SU-DHL-6 (cell line): ENCODE data around the gene HOXC6.

Experiments used
- EZH2phosphoT487 ChIP-seq: fragments of 200-600 bp; sonication (generic), shearing (Covaris generic); conservative IDR thresholded peaks from 2 replicates; pipeline ENCODE4 v1.6.1; 2018; ENCODE audit warnings: mild to moderate bottlenecking, antibody characterized with exemption, low read length, moderate library complexity, mixed read lengths
- TF ChIP-seq, protein P1 (sequence below): fragments of 200-600 bp; sonication (generic); IDR thresholded peaks from one replicate; pipeline ENCODE4 v1.5.1; 2017; ENCODE audit warnings: antibody characterized with exemption, mild to moderate bottlenecking, low read length, moderate library complexity; ENCODE audit not compliant: insufficient read depth, poor library complexity, severe bottlenecking

- TF ChIP-seq EZH2phosphoT487 = no peak
- TF ChIP-seq, protein P1, sequence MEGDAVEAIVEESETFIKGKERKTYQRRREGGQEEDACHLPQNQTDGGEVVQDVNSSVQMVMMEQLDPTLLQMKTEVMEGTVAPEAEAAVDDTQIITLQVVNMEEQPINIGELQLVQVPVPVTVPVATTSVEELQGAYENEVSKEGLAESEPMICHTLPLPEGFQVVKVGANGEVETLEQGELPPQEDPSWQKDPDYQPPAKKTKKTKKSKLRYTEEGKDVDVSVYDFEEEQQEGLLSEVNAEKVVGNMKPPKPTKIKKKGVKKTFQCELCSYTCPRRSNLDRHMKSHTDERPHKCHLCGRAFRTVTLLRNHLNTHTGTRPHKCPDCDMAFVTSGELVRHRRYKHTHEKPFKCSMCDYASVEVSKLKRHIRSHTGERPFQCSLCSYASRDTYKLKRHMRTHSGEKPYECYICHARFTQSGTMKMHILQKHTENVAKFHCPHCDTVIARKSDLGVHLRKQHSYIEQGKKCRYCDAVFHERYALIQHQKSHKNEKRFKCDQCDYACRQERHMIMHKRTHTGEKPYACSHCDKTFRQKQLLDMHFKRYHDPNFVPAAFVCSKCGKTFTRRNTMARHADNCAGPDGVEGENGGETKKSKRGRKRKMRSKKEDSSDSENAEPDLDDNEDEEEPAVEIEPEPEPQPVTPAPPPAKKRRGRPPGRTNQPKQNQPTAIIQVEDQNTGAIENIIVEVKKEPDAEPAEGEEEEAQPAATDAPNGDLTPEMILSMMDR = no peak
These were observed 15.4 kb upstream of the HOXC6 start for GRCh38 chr12:54012631-54013409.
